GM19452 (cell line): ENCODE data around the gene L3MBTL4.

Experiments
- ATAC-seq: cut with Tn5 transposase; IDR thresholded peaks from one replicate; pipeline ENCODE4 v1.9.1; 2021; ENCODE audit not compliant: unreplicated experiment

L3MBTL4 gene

GRCh38 chr18:5969989-5970403, 444.7 kb downstream of the L3MBTL4 start:
- ATAC-seq = no peak

GRCh38 chr18:5969355-5969988, 445.2 kb downstream of the L3MBTL4 start:
- ATAC-seq = no peak

- ATAC-seq = no peak
Measured at GRCh38 chr18:5967666-5968065, 447.0 kb downstream of the L3MBTL4 start.

- ATAC-seq = no peak
Measured at GRCh38 chr18:5967007-5967406, 447.7 kb downstream of the L3MBTL4 start.

- no peak for ATAC-seq
Measured at GRCh38 chr18:5966514-5966913, 448.2 kb downstream of the L3MBTL4 start.

- ATAC-seq = no peak
Measured at GRCh38 chr18:5964996-5965395, 449.7 kb downstream of the L3MBTL4 start.

- ATAC-seq = no peak
Measured at GRCh38 chr18:5964596-5964995, 450.1 kb downstream of the L3MBTL4 start.

- ATAC-seq = no peak
Measured at GRCh38 chr18:5964108-5964507, 450.6 kb downstream of the L3MBTL4 start.

- no peak for ATAC-seq
Measured at GRCh38 chr18:5963267-5963666, 451.4 kb downstream of the L3MBTL4 start.

- ATAC-seq = no peak
Measured at GRCh38 chr18:5962362-5962761, 452.3 kb downstream of the L3MBTL4 start.

GRCh38 chr18:5961828-5962150, 452.9 kb downstream of the L3MBTL4 start:
- ATAC-seq = no peak

- ATAC-seq = no peak
Measured at GRCh38 chr18:5961097-5961827, 453.4 kb downstream of the L3MBTL4 start.

- no peak for ATAC-seq
Measured at GRCh38 chr18:5958822-5959221, 455.9 kb downstream of the L3MBTL4 start.

GRCh38 chr18:5955861-5956260, 458.9 kb downstream of the L3MBTL4 start:
- no peak for ATAC-seq

GRCh38 chr18:5951515-5952091, 463.1 kb downstream of the L3MBTL4 start:
- no peak for ATAC-seq

- no peak for ATAC-seq
Measured at GRCh38 chr18:5948781-5949180, 465.9 kb downstream of the L3MBTL4 start.

- no peak for ATAC-seq
Measured at GRCh38 chr18:5948237-5948636, 466.5 kb downstream of the L3MBTL4 start.

- no peak for ATAC-seq
Measured at GRCh38 chr18:5944448-5944847, 470.3 kb downstream of the L3MBTL4 start.

GRCh38 chr18:5943514-5943913, 471.2 kb downstream of the L3MBTL4 start:
- ATAC-seq = no peak

GRCh38 chr18:5942591-5942990, 472.1 kb downstream of the L3MBTL4 start:
- ATAC-seq = no peak

GRCh38 chr18:5941890-5942289, 472.8 kb downstream of the L3MBTL4 start:
- no peak for ATAC-seq
